MCF 10A (cell line): ENCODE measurements around the gene SZRD1. TPM values are rescaled to one million over a fixed set of nuclear protein-coding genes. Genes with fewer than 3 reads are reported as not detected.

Experiments
- BruUV-seq: library from RNA; stranded (reverse); fragments of 400-500 nt; replicated peaks from 2 replicates; lab custom pipeline; 2021; lab: Mats Ljungman, UMichigan
- CTCF ChIA-PET: fragments of 300-600 bp; sonication (Branson Sonifier 250); formaldehyde crosslinking; extraction: SDS; loops from one replicate; lab custom pipeline; 2021; ENCODE audit warnings: antibody characterized with exemption, inconsistent platforms; lab: Yijun Ruan, JAX
- POLR2A ChIA-PET: fragments of 300-600, 350-650 bp; sonication (Branson Sonifier 250); formaldehyde crosslinking; extraction: SDS; loops from one replicate; lab custom pipeline; 2020; ENCODE audit warnings: antibody characterized with exemption, inconsistent platforms; lab: Yijun Ruan, JAX
- DNase-seq: peaks from one replicate; pipeline ENCODE4 v3.0.0-alpha.2; 2018; ENCODE audit not compliant: unreplicated experiment
- H3K27ac Mint-ChIP-seq: one replicate; pipeline ENCODE4 v1.8.0; 2022; ENCODE audit warnings: mild to moderate bottlenecking, low read depth, mixed read lengths; ENCODE audit not compliant: unreplicated experiment
- H3K27me3 Mint-ChIP-seq: one replicate; pipeline ENCODE4 v1.8.0; 2022; ENCODE audit warnings: mixed read lengths; ENCODE audit not compliant: insufficient read depth, unreplicated experiment
- H3K36me3 Mint-ChIP-seq: one replicate; pipeline ENCODE4 v1.8.0; 2022; ENCODE audit warnings: mild to moderate bottlenecking, moderate library complexity, mixed read lengths; ENCODE audit not compliant: insufficient read depth, unreplicated experiment
- H3K4me1 Mint-ChIP-seq: one replicate; pipeline ENCODE4 v1.8.0; 2022; ENCODE audit warnings: mixed read lengths; ENCODE audit not compliant: insufficient read depth, unreplicated experiment
- H3K4me3 Mint-ChIP-seq: one replicate; pipeline ENCODE4 v1.8.0; 2022; ENCODE audit warnings: mild to moderate bottlenecking, moderate library complexity, mixed read lengths; ENCODE audit not compliant: unreplicated experiment
- H3K9me3 Mint-ChIP-seq: one replicate; pipeline ENCODE4 v1.8.0; 2022; ENCODE audit warnings: mixed read lengths; ENCODE audit not compliant: unreplicated experiment
- CTCF ChIP-seq: fragments of 200-600 bp; IDR thresholded peaks from one replicate; pipeline ENCODE4 v1.8.0; 2022; ENCODE audit warnings: antibody characterized with exemption, mild to moderate bottlenecking; ENCODE audit not compliant: unreplicated experiment
- intact Hi-C: fragments of 100-400 bp; cut with micrococcal nuclease; formaldehyde crosslinking; loops from 2 replicates; pipeline ENCODE4 v1.14.1; 2022
- total RNA-seq: library from RNA; stranded (reverse); gene quantifications from 2 replicates; pipeline ENCODE4 v1.2.3, GENCODE V29; 2022

SZRD1 gene
- total RNA-seq, 1 experiment from 2014 or later, result 108 TPM

- no TSS peak for BruUV-seq
- POLR2A ChIA-PET, result no interaction called here
- Mint-ChIP-seq H3K36me3 (peaks cover 14% of the 10 kb centered on the region), H3K4me3 (no peak overlapping the region), H3K4me1 (no peaks in the 10 kb centered on the region), H3K27me3 (no peaks in the 10 kb centered on the region), H3K9me3 (no peaks in the 10 kb centered on the region), H3K27ac (no peak overlapping the region)
- DNase-seq, result no peak
- CTCF ChIA-PET, result interaction anchor here (1.2 kb wide), 1 partner anchor 37 kb away, joined by 3 read pairs; no protein-coding TSS in a partner anchor
- intact Hi-C loops, result no loop called here
- TF ChIP-seq CTCF, result no peak
Observed at GRCh38 chr1:16402742-16403141, 35.7 kb downstream of the SZRD1 start.

GRCh38 chr1:16405441-16405840 is 38.4 kb downstream of the SZRD1 start:
- Mint-ChIP-seq H3K27me3 (no peaks in the 10 kb centered on the region), H3K27ac (no peak overlapping the region), H3K4me1 (no peaks in the 10 kb centered on the region), H3K4me3 (no peak overlapping the region), H3K9me3 (no peaks in the 10 kb centered on the region), H3K36me3 (no peaks in the 10 kb centered on the region)
- ChIA-PET POLR2A (no interaction called here), CTCF (interaction anchor here (1.1 kb wide), 1 partner anchor 35 kb away, joined by 4 read pairs; the partner anchor contains the start of gene NECAP2)
- intact Hi-C loops, result no loop called here
- DNase-seq, result no peak
- no TSS peak for BruUV-seq
- TF ChIP-seq CTCF, result no peak

GRCh38 chr1:16406868-16407267 is 39.8 kb downstream of the SZRD1 start:
- Mint-ChIP-seq H3K36me3 (no peaks in the 10 kb centered on the region), H3K4me1 (no peaks in the 10 kb centered on the region), H3K27me3 (peaks cover 6% of the 10 kb centered on the region), H3K4me3 (no peak overlapping the region), H3K27ac (no peak overlapping the region), H3K9me3 (no peaks in the 10 kb centered on the region)
- intact Hi-C loops, result no loop called here
- no peak for DNase-seq
- ChIA-PET POLR2A (no interaction called here), CTCF (no interaction called here)
- TF ChIP-seq CTCF, result no peak
- BruUV-seq, result no TSS peak

GRCh38 chr1:16409536-16410152 is 42.6 kb downstream of the SZRD1 start:
- H3K27me3 Mint-ChIP-seq, result peaks cover 15% of the 10 kb centered on the region
- H3K27ac Mint-ChIP-seq, result no peak overlapping the region
- no peaks in the 10 kb centered on the region for H3K9me3 Mint-ChIP-seq
- BruUV-seq, result no TSS peak
- H3K36me3 Mint-ChIP-seq, result no peaks in the 10 kb centered on the region
- H3K4me1 Mint-ChIP-seq, result no peaks in the 10 kb centered on the region
- DNase-seq, result no peak
- POLR2A ChIA-PET, result interaction anchor here (0.8 kb wide), 1 partner anchor 42 kb away, joined by 3 read pairs; no protein-coding TSS in a partner anchor
- no peak overlapping the region for H3K4me3 Mint-ChIP-seq
- intact Hi-C loops, result no loop called here
- TF ChIP-seq CTCF, result no peak
- CTCF ChIA-PET, result no interaction called here
